K562 (cell line): ENCODE results near the gene CSNK1D. TPM values are rescaled to one million over a fixed set of nuclear protein-coding genes. Genes with fewer than 3 reads are reported as not detected.

Experiments used
- EP300 ChIP-seq: IDR thresholded peaks from 2 replicates; pipeline ENCODE4 v1.6.1; 2012; ENCODE audit warnings: low read length, improper control_type of control experiment
- TRIM24 ChIP-seq, 2 experiments: fragments of 450-650 bp; IDR thresholded peaks; 2 replicates each; pipeline ENCODE4 v1.6.1; 2016
- ZBED1 ChIP-seq: IDR thresholded peaks from 2 replicates; pipeline ENCODE4 v1.6.1; 2014
- ZNF436 ChIP-seq: fragments of 250-450, 450-650 bp; sonication (Bioruptor Pico); formaldehyde crosslinking; IDR thresholded peaks from 2 replicates; pipeline ENCODE4 v1.7.0; 2020; ENCODE audit warnings: mild to moderate bottlenecking
- polyA plus RNA-seq, 8 experiments: library from polyadenylated mRNA; depleted of rRNA in 4 of 8; stranded (reverse) in 5 of 8; unstranded in 3 of 8; fragments of >200 nt; fragmentation: Nextera tagmentation in 2 of 8; fragmentation: Illumina TruSeq in 1 of 8; extraction: Ambion mirVana in 2 of 8; extraction: Trizol in 1 of 8; gene quantifications; 2 replicates each; pipeline versions ENCODE4 v1.2.1 to v1.2.3, GENCODE V29; 2011 to 2014; ENCODE audit warnings: inconsistent platforms in 1 of 8, missing spikeins in 1 of 8
- total RNA-seq, 7 experiments: library from RNA; depleted of rRNA in 6 of 7; stranded (reverse); fragments of >200 nt in 6 of 7; fragmentation: Illumina TruSeq in 2 of 7; extraction: Trizol in 2 of 7; gene quantifications; 2 replicates each; pipeline versions ENCODE4 v1.2.1 to v1.2.3, GENCODE V29; 2011 to 2021; ENCODE audit warnings: low replicate concordance in 1 of 7
- TF ChIP-seq, protein P1 (sequence below): fragments of 200-600 bp; sonication (generic); IDR thresholded peaks from one replicate; pipeline ENCODE4 v1.6.1; 2012; ENCODE audit warnings: mild to moderate bottlenecking, low read depth, low read length, inconsistent platforms
- TF ChIP-seq, protein P2 (sequence below): fragments of 250-450 bp; sonication (Bioruptor Pico); IDR thresholded peaks from 2 replicates; pipeline ENCODE4 v1.5.0; 2021; ENCODE audit warnings: mild to moderate bottlenecking, borderline replicate concordance
- TF ChIP-seq, protein P3 (sequence below), 2 experiments: fragments of 150-350 bp in 1 of 2; IDR thresholded peaks; 2 replicates each; pipeline ENCODE4 v1.6.1; 2012 to 2016; ENCODE audit warnings: low read depth in 2 of 2, low read length in 2 of 2, mild to moderate bottlenecking in 1 of 2, moderate library complexity in 1 of 2
- TF ChIP-seq, protein P4 (sequence below), 2 experiments: fragments of 450-650 bp in 1 of 2; sonication (generic) in 1 of 2; formaldehyde crosslinking; conservative IDR thresholded peaks; 2 replicates each; pipeline versions ENCODE4 v1.4.0 to v1.8.1; 2020 to 2022; ENCODE audit warnings: mild to moderate bottlenecking in 1 of 2, missing genetic modification reagents in 1 of 2

CSNK1D gene
- total and polyA plus RNA-seq, 9 of the 15 experiments (the other 6 are each of a cell fraction or from before 2014, with no cell fraction given): 6.5 to 133 (median 41.3) TPM

DNA sequence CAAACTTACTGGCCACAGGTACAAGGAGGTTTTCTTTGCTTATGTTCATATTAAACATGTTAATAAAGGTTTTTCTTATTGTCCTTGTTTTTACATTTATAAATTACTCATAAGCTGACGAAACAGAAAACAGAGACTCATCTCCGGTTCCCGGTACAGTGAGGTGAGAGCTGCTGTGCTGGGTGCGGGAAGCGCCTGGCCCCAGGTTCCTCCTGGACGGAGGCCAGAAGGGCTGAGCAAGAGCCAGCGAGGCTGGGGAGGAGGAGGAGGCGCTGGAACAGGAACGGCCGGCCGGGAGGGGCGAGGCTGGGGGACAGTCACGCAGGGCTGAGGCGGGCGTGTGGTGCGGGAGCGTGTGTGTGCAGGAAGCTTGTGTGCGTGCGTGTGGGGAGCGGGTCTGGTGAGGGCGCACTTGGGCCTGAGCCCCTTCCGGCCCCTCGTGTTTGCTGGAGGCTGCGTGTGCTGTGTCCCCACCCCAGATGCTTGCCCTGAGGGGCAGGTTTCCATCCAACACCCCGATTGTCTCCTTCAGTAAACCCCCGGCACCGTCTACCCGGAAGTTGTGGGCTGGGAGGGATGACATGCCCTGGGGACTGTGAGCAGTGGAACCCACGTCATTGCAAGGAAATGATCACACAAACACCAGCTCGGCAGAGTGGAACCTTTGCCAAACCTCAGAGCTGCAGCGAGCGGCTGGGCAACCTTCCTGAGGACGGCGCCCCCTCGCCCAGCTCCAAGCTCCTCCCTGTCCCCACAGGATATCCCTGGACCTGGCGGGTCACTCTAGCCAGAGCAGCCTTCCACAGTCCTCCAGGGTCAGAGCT lies 24.4 kb upstream of the CSNK1D start (continued):
- TF ChIP-seq, protein P1, sequence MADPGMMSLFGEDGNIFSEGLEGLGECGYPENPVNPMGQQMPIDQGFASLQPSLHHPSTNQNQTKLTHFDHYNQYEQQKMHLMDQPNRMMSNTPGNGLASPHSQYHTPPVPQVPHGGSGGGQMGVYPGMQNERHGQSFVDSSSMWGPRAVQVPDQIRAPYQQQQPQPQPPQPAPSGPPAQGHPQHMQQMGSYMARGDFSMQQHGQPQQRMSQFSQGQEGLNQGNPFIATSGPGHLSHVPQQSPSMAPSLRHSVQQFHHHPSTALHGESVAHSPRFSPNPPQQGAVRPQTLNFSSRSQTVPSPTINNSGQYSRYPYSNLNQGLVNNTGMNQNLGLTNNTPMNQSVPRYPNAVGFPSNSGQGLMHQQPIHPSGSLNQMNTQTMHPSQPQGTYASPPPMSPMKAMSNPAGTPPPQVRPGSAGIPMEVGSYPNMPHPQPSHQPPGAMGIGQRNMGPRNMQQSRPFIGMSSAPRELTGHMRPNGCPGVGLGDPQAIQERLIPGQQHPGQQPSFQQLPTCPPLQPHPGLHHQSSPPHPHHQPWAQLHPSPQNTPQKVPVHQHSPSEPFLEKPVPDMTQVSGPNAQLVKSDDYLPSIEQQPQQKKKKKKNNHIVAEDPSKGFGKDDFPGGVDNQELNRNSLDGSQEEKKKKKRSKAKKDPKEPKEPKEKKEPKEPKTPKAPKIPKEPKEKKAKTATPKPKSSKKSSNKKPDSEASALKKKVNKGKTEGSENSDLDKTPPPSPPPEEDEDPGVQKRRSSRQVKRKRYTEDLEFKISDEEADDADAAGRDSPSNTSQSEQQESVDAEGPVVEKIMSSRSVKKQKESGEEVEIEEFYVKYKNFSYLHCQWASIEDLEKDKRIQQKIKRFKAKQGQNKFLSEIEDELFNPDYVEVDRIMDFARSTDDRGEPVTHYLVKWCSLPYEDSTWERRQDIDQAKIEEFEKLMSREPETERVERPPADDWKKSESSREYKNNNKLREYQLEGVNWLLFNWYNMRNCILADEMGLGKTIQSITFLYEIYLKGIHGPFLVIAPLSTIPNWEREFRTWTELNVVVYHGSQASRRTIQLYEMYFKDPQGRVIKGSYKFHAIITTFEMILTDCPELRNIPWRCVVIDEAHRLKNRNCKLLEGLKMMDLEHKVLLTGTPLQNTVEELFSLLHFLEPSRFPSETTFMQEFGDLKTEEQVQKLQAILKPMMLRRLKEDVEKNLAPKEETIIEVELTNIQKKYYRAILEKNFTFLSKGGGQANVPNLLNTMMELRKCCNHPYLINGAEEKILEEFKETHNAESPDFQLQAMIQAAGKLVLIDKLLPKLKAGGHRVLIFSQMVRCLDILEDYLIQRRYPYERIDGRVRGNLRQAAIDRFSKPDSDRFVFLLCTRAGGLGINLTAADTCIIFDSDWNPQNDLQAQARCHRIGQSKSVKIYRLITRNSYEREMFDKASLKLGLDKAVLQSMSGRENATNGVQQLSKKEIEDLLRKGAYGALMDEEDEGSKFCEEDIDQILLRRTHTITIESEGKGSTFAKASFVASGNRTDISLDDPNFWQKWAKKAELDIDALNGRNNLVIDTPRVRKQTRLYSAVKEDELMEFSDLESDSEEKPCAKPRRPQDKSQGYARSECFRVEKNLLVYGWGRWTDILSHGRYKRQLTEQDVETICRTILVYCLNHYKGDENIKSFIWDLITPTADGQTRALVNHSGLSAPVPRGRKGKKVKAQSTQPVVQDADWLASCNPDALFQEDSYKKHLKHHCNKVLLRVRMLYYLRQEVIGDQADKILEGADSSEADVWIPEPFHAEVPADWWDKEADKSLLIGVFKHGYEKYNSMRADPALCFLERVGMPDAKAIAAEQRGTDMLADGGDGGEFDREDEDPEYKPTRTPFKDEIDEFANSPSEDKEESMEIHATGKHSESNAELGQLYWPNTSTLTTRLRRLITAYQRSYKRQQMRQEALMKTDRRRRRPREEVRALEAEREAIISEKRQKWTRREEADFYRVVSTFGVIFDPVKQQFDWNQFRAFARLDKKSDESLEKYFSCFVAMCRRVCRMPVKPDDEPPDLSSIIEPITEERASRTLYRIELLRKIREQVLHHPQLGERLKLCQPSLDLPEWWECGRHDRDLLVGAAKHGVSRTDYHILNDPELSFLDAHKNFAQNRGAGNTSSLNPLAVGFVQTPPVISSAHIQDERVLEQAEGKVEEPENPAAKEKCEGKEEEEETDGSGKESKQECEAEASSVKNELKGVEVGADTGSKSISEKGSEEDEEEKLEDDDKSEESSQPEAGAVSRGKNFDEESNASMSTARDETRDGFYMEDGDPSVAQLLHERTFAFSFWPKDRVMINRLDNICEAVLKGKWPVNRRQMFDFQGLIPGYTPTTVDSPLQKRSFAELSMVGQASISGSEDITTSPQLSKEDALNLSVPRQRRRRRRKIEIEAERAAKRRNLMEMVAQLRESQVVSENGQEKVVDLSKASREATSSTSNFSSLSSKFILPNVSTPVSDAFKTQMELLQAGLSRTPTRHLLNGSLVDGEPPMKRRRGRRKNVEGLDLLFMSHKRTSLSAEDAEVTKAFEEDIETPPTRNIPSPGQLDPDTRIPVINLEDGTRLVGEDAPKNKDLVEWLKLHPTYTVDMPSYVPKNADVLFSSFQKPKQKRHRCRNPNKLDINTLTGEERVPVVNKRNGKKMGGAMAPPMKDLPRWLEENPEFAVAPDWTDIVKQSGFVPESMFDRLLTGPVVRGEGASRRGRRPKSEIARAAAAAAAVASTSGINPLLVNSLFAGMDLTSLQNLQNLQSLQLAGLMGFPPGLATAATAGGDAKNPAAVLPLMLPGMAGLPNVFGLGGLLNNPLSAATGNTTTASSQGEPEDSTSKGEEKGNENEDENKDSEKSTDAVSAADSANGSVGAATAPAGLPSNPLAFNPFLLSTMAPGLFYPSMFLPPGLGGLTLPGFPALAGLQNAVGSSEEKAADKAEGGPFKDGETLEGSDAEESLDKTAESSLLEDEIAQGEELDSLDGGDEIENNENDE: no peak
- peak in 1 of 2 experiments; percentile 56; a peak in 2 of 4 replicates for TF ChIP-seq TRIM24 (IDR thresholded peaks at IDR 0.05)
- TF ChIP-seq, protein P2, sequence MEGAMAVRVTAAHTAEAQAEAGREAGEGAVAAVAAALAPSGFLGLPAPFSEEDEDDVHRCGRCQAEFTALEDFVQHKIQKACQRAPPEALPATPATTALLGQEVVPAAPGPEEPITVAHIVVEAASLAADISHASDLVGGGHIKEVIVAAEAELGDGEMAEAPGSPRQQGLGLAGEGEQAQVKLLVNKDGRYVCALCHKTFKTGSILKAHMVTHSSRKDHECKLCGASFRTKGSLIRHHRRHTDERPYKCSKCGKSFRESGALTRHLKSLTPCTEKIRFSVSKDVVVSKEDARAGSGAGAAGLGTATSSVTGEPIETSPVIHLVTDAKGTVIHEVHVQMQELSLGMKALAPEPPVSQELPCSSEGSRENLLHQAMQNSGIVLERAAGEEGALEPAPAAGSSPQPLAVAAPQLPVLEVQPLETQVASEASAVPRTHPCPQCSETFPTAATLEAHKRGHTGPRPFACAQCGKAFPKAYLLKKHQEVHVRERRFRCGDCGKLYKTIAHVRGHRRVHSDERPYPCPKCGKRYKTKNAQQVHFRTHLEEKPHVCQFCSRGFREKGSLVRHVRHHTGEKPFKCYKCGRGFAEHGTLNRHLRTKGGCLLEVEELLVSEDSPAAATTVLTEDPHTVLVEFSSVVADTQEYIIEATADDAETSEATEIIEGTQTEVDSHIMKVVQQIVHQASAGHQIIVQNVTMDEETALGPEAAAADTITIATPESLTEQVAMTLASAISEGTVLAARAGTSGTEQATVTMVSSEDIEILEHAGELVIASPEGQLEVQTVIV: no peak
- TF ChIP-seq EP300: no peak
- peak; percentile 61; the same call in 1 of the 2 replicates for TF ChIP-seq ZBED1
- TF ChIP-seq, protein P3, sequence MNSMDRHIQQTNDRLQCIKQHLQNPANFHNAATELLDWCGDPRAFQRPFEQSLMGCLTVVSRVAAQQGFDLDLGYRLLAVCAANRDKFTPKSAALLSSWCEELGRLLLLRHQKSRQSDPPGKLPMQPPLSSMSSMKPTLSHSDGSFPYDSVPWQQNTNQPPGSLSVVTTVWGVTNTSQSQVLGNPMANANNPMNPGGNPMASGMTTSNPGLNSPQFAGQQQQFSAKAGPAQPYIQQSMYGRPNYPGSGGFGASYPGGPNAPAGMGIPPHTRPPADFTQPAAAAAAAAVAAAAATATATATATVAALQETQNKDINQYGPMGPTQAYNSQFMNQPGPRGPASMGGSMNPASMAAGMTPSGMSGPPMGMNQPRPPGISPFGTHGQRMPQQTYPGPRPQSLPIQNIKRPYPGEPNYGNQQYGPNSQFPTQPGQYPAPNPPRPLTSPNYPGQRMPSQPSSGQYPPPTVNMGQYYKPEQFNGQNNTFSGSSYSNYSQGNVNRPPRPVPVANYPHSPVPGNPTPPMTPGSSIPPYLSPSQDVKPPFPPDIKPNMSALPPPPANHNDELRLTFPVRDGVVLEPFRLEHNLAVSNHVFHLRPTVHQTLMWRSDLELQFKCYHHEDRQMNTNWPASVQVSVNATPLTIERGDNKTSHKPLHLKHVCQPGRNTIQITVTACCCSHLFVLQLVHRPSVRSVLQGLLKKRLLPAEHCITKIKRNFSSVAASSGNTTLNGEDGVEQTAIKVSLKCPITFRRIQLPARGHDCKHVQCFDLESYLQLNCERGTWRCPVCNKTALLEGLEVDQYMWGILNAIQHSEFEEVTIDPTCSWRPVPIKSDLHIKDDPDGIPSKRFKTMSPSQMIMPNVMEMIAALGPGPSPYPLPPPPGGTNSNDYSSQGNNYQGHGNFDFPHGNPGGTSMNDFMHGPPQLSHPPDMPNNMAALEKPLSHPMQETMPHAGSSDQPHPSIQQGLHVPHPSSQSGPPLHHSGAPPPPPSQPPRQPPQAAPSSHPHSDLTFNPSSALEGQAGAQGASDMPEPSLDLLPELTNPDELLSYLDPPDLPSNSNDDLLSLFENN (IDR thresholded peaks at IDR 0.05; ENCODE audit: low read depth in 2 of 2, low read length in 2 of 2): no peak
- TF ChIP-seq, protein P4, sequence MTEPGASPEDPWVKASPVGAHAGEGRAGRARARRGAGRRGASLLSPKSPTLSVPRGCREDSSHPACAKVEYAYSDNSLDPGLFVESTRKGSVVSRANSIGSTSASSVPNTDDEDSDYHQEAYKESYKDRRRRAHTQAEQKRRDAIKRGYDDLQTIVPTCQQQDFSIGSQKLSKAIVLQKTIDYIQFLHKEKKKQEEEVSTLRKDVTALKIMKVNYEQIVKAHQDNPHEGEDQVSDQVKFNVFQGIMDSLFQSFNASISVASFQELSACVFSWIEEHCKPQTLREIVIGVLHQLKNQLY (CRISPR knock-in tag; conservative IDR thresholded peaks at IDR 0.05): no peak
- TF ChIP-seq ZNF436 (CRISPR knock-in tag): no peak
